ENCODE results near the gene RAVER1.
A peak's percentile ranks its signal among the peaks of the same experiment; 100 is the strongest.
"Not testable (repeated sequence)": the region's sequence is repeated elsewhere in the genome, so short reads cannot be mapped to it uniquely, and the experiment has no call there.

RAVER1 gene

GRCh38 chr19:10332965-10333757 lies at the start of gene RAVER1:
TSS of gene RAVER1 (minus strand) at chr19:10333529. CDS start at chr19:10333507, 22 bp downstream.
- DNase-seq = peak; percentile 99

- DNase-seq = not testable (repeated sequence)
Measured at GRCh38 chr19:10383223-10383499, 49.8 kb upstream of the RAVER1 start.

GRCh38 chr19:10380313-10381102 lies 47.2 kb upstream of the RAVER1 start, which contains the start of gene TYK2:
TSS of gene TYK2 (minus strand) at chr19:10380572. CDS start at chr19:10378406, 2,166 bp downstream.
- peak; percentile 99 for DNase-seq

- DNase-seq = no peak
Measured at GRCh38 chr19:10379880-10380312, 46.6 kb upstream of the RAVER1 start.

- no peak for DNase-seq
Measured at GRCh38 chr19:10378124-10378523, 44.8 kb upstream of the RAVER1 start.

- not testable (repeated sequence) for DNase-seq
Measured at GRCh38 chr19:10377140-10377640, 43.9 kb upstream of the RAVER1 start.

- DNase-seq = no peak
Measured at GRCh38 chr19:10374931-10375330, 41.6 kb upstream of the RAVER1 start.

- no peak for DNase-seq
Measured at GRCh38 chr19:10372690-10373089, 39.4 kb upstream of the RAVER1 start.

- DNase-seq = no peak
Measured at GRCh38 chr19:10368101-10368803, 34.9 kb upstream of the RAVER1 start.

- not testable (repeated sequence) for DNase-seq
Measured at GRCh38 chr19:10366950-10367512, 33.7 kb upstream of the RAVER1 start.

GRCh38 chr19:10365518-10365917 lies 32.2 kb upstream of the RAVER1 start:
- no peak for DNase-seq

- no peak for DNase-seq
Measured at GRCh38 chr19:10364644-10365043, 31.3 kb upstream of the RAVER1 start.

GRCh38 chr19:10363789-10364281 lies 30.5 kb upstream of the RAVER1 start:
- no peak for DNase-seq

GRCh38 chr19:10362259-10362658 lies 28.9 kb upstream of the RAVER1 start:
- DNase-seq = no peak

- no peak for DNase-seq
Measured at GRCh38 chr19:10361569-10362011, 28.3 kb upstream of the RAVER1 start.

- no peak for DNase-seq
Measured at GRCh38 chr19:10356431-10356830, 23.1 kb upstream of the RAVER1 start.

- DNase-seq = peak; percentile 55
Measured at GRCh38 chr19:10353793-10354391, 20.6 kb upstream of the RAVER1 start.

GRCh38 chr19:10352764-10353671 lies 19.7 kb upstream of the RAVER1 start:
- peak; percentile 74 for DNase-seq

GRCh38 chr19:10346509-10346908 lies 13.2 kb upstream of the RAVER1 start:
- no peak for DNase-seq

GRCh38 chr19:10344780-10345179 lies 11.5 kb upstream of the RAVER1 start:
- no peak for DNase-seq

- no peak for DNase-seq
Measured at GRCh38 chr19:10343495-10343894, 10.2 kb upstream of the RAVER1 start.
